Fibroblast of mammary gland (primary cell): ENCODE data around the gene IPO11.
"Not testable (repeated sequence)": the region's sequence is repeated elsewhere in the genome, so short reads cannot be mapped to it uniquely, and the experiment has no call there.

Experiments used
- DNase-seq: peaks from one replicate; pipeline ENCODE4 v3.0.0-alpha.2; 2010; ENCODE audit warnings: low read depth
- H3K4me3 ChIP-seq: 2 replicates; pipeline ENCODE4 v1.5.1; 2011; ENCODE audit warnings: low read depth, mild to moderate bottlenecking, low read length, moderate library complexity; ENCODE audit not compliant: control insufficient read depth
- CTCF ChIP-seq: conservative IDR thresholded peaks from 2 replicates; pipeline ENCODE4 v1.5.1; 2011; ENCODE audit warnings: low read depth, low read length, inconsistent platforms; ENCODE audit not compliant: control insufficient read depth, insufficient read depth

IPO11 gene

GRCh38 chr5:62564101-62564500, 151.5 kb downstream of the IPO11 start:
- no peak for DNase-seq
- no peak overlapping the region for H3K4me3 ChIP-seq
- TF ChIP-seq CTCF = no peak

- not testable (repeated sequence) for H3K4me3 ChIP-seq, DNase-seq
These were observed 153.2 kb downstream of the IPO11 start for GRCh38 chr5:62565740-62566139.

GRCh38 chr5:62568143-62568542, 155.6 kb downstream of the IPO11 start:
- no peak for DNase-seq
- H3K4me3 ChIP-seq = no peak overlapping the region
- TF ChIP-seq CTCF = no peak

- H3K4me3 ChIP-seq = no peak overlapping the region
- DNase-seq = no peak
- TF ChIP-seq CTCF = no peak
These were observed 156.4 kb downstream of the IPO11 start for GRCh38 chr5:62568800-62569432.

GRCh38 chr5:62569470-62569869, 156.9 kb downstream of the IPO11 start:
- TF ChIP-seq CTCF = no peak
- DNase-seq = peak; percentile 9
- H3K4me3 ChIP-seq = no peak overlapping the region

- no peak for TF ChIP-seq CTCF
- H3K4me3 ChIP-seq = no peak overlapping the region
- no peak for DNase-seq
These were observed 160.5 kb downstream of the IPO11 start for GRCh38 chr5:62572918-62573514.

- no peak for TF ChIP-seq CTCF
- DNase-seq = no peak
- no peak overlapping the region for H3K4me3 ChIP-seq
These were observed 162.0 kb downstream of the IPO11 start for GRCh38 chr5:62574599-62574998.
